ENCODE data around the gene FAM163B. TPM values are rescaled to one million over a fixed set of nuclear protein-coding genes. Genes with fewer than 3 reads are reported as not detected.

The FAM163B gene
- polyA plus RNA-seq (2012; ENCODE audit: insufficient read depth, insufficient read length), result not detected

DNA sequence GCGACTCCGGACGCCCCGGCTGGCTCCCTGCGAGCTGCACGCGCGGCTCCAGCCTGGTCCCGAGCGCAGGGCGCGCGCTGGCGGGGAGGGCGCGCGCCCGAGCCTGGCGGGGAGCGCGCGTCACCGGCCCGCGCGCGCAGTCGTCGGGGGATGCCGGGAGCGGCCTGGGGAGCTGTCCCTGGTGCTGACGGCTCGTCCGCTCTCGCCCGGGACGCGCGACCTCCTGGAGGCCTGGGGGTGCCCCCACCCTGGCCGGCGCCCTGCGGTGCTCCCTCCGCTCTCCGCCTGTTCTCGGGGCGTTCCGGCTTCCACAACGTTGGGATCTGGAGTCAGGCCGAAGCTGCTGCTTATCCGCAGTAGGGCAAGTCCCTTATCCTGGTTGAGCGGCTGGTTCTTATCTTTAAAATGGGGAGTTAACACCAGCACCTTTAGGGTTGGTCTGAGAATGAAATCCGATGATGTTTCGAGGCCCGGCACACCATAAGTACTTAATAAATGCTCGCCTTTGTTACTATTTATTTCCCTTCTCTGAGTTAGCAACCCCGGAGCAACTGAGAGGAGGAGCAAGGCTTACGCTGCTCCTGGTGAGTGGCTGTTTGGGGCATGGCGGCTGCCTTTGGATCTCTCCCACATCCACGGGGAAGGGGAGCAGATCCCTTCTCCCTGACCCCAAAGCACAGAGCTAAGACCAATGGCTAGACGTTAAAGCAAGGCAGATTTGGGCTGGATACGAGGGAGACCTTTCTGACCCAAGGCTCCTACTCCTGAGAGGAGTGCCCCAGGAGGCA, at the start of gene FAM163B:
Gene FAM163B (minus strand): TSS at position 79 of the 788 bp plus-strand sequence. CDS start 29,166 bp downstream, outside the sequence.
- H3K4me3 ChIP-seq (ENCODE audit: low read length), result no peak within 1 kb of the TSS
- DNase-seq (ENCODE audit: low read depth, low spot score), result no peak

DNA sequence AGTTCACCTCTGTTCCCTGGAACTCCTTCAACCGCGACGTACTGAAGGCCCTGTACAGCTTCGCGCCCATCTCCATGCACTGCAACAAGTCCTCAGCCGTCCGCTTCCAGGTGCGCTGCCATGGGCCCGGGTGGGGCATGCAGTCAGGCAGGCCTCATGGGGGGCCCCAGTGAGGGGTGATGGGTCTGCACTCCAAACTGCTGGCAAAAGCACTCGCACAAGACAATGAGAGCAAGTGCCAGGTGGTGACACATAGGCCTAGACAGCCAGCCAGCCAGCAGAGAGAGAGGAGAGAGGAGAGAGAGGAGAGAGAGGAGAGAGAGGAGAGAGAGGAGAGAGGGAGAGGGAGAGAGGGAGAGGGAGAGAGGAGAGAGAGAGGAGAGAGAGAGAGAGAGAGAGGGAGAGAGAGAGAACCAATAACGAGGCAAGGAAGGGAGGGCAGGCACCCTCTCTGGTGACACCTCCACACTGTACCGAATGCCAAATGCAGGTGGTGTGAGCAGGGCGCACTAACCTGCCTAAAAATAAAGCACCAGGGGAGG, 48.0 kb upstream of the FAM163B start:
- no peak for DNase-seq (ENCODE audit: low read depth, low spot score)
- no peak overlapping the region for H3K4me3 ChIP-seq (ENCODE audit: low read length)

DNA sequence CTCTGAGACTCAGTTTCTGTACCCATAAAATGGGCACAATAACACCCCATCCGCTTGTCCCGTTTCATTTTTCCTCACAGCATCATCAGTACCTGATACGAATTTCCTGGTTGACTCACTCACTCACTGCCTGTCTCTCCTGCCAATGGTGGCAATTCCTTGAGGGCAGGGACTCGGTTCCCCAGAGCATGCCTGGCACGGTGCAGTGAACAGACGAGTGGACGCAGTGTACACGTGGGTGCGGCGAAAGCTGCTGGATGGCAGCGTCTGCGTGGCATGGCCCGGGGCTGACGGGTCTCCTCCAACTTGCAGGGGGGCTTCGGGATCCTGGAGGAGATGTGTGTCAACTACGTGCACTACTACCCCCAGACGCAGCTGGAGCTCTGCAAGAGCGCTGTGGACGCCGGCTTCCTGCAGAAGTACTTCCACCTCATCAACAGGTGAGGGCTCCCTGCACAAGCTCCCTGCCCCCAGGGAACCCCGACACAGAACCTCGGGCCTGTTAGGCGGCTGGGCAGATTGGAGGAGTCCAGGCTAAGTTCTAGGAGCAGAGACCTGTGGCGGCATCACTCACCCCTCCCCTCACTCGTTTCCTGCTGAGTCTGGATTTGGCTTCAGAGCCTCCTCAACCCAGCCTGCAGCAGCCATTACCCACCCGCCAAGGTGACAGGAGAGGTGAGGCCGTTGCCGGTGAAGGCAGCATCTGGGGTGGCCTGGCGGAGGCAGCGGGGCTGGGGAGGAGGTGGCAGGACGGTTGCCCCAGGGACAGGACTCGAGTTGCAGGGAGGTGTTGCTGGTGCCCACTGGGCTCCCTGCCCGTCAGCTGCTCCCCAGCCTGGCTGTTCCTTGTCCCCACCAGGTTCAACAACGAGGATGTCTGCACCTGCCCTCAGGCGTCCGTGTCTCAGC, 47.3 kb upstream of the FAM163B start:
- H3K4me3 ChIP-seq (ENCODE audit: low read length), result no peak overlapping the region
- DNase-seq (ENCODE audit: low read depth, low spot score), result peak; percentile 24

DNA sequence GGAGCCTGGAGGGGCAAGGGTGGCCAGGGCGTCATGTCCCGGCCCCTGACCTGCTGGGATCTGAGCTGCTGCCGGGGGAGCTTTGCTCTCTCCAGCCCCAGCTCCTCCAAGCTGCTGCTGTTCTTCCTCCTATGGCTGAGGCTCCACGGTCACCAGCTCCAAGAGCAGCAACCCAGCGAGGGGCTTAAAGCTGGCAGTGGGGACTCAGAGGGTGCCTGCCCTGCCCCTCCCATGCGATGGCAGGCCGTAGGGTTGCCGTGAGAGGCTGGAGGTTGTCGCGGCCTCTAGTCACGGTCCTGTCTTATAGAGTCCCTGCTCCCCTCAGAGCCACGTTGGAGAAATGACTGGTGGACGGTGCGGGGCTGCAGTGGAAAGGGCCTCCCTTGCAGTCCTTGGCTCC, 46.5 kb upstream of the FAM163B start:
- H3K4me3 ChIP-seq (ENCODE audit: low read length), result no peak overlapping the region
- DNase-seq (ENCODE audit: low read depth, low spot score), result no peak

DNA sequence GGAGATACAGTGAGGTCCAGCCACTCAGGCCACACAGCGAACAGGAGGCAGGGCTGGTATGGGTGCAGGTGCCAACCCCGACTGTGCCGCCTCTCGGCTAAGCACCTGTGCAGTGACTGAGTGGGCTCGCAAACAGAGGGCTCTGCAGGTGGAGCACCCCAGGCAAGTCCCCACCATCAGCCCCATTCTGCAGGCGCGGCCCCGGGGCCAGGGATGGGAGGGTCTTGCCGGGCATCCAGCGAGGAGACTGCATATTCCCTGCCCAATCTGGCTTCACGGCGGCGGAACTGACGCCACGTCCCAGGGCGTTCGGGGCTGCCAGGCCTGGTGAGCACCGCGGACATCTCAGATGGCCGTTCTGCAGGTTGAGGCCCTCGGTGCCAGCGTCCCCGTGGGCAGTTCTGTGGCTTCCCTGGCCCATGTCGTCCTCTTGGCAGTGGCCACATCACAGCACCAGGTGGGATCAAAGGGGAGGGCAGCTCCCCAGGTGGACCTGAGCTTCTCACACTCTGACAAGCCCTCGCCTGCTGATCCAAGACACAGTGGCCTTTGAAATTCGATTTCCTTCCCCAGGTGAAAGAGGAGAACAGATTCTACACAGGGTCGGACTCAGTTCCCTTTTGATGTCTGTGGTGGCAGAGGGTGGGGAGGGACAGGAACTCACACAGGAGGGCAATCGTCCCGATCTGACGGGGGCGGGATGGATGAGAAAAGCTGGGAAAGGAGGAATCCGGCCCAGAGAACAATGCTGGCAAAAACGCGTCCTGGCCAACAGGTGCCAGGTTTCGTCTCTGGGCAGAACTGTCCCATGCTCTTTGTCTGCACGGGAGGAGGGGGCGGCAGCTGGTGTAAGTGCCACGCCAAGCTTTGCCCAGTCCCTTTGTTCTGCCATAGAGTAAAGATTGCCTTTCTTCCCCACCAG, 45.8 kb upstream of the FAM163B start:
- no peak for DNase-seq (ENCODE audit: low read depth, low spot score)

DNA sequence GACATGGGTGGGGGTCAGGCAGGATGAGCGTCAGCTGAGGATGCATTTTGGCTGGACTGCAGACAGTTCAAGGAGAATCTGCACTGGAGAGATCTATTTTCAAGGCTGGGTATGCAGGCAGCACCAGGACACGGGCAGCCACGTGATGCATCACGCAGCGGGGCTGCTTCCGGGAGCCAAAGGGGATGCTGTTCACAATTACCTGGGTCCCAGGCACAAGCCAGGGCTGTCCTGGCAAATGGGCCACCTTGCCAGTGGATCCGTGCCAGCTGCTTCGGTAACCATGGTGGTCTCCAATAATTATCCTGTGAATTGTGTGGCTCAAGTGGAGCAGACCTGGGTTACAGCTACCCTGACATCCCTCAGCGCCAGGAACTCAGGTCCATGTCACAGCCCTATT, 44.4 kb upstream of the FAM163B start:
- H3K4me3 ChIP-seq (ENCODE audit: low read length), result no peak overlapping the region
- no peak for DNase-seq (ENCODE audit: low read depth, low spot score)

More for the DNA sequence above, 45.8 kb upstream of the FAM163B start:
- no peak overlapping the region for H3K4me3 ChIP-seq (ENCODE audit: low read length)

DNA sequence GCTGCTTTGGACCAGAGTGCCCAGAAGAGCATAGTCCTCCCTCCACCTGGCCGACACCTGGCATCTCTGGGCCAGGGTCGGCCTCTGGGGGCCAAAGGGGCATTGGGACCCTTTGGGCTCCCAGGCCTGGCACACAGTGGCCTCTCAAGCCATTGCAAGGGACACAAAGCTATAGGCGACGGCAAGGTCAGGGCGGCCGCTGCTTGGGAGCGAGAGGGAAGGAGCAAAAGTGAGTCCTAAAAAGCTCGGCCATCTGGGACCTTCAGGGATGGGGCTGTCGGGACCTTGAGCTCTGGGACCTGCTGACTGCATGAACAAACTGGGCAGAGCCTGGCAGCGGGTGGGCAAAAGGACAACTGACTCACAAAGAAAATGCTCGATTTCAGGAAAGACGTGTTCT, 40.8 kb upstream of the FAM163B start:
- no peak overlapping the region for H3K4me3 ChIP-seq (ENCODE audit: low read length)
- DNase-seq (ENCODE audit: low read depth, low spot score), result no peak

DNA sequence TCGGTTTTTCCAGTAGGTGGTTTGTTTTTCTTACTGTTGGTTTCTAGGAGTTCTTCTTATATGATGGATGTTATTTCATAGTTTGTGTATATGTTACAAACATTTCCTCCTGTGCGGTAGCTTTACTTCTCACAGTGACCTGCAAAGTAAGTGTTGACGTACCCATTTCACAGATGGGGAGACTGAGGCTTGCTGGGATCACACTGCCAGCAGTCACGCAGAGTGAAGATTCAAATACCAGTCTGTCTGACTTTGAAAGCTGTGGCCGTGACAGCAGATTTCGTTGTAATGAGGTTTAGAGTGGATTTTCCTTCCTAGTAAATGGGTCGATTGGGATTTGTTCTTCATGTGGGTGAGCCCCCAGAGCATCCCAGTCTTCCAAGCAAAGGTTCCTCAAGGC, 40.0 kb upstream of the FAM163B start:
- no peak overlapping the region for H3K4me3 ChIP-seq (ENCODE audit: low read length)
- DNase-seq (ENCODE audit: low read depth, low spot score), result no peak

DNA sequence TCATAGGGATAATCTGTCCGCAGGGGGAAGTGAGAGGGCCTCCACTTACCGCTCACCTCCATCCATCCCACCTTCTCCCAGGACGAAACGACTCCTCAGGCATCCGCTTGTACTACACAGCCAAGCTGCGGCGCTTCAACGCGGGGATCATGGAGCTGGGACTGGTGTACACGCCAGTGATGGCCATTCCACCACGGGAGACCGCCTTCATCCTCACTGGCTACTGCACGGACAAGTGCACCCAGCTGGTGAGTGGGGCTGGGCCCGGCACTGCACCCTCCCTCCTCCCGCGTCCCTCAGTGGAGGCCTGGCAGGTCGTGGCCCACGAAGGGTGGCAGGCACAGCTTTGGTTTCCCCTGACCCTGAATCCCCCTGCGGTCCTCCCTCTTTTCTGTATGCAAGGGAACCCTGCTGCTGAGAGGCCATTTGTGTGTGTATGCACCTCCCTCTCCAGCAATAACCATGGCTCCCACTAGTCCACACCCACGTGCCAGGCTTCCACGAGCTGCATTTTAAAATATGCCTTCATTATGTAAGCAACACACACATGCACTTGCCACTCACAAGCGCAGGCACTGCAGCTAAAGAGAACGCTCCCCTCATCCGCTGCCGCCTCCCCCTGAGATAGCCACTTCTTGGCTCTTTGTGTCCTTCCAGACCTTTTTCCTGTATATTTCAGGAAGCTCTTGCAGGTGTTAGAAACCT, 38.7 kb upstream of the FAM163B start:
- no peak overlapping the region for H3K4me3 ChIP-seq (ENCODE audit: low read length)
- DNase-seq (ENCODE audit: low read depth, low spot score), result no peak

DNA sequence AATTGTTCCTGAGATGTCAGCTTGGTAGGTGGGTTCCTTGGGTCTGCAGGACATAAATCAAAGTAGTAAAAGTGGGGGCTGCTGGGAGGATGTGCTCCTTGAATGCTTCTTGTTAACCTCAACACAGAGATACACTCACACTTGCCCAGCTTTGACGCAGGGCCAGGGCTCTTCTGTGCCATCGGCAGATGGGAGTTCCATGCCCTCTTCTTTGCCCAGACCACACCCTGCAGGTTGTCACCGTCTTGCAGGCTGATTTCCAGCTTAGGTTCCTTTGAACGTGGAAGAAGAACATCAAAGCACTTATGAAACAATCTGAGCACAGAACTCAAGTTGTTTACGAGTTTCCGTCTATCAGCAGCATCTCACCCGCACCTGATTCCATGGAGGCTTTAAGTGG, 38.0 kb upstream of the FAM163B start:
- H3K4me3 ChIP-seq (ENCODE audit: low read length), result no peak overlapping the region
- no peak for DNase-seq (ENCODE audit: low read depth, low spot score)

DNA sequence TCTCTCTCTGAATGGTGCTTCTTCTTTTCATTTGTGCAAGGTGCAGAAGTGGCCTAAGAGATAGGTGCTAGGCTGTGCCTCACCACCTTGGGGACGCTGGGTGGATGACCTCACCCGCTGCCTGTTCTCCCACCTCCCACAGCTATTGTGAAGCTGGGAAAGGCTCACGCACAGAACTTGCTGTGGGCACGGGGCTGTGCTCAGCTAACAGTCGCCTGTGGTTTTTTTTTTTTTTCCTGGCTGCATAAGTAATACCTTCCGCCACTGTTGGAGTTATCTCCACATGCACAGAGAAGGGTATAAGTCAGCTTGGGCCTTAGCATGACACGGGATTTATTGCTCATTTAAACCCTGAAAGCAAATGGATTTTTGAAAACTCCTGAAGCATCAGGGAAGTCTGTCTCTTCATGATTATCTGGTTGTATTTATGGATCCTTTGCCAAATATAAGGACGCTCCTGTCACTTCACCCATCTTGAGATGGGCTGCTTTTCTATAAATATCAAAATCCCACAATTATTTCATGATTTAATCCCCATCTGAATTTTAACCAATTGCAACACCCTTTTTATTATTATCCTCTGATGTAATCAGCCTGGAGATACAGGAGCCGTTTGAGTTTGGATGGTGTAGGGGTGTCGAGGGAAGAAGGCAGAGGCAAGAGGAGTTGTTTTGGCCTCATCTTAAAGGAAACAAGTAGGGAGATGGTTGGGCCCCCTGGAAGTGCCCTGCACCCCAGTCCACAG, 36.0 kb upstream of the FAM163B start:
- peak; percentile 25 for DNase-seq (ENCODE audit: low read depth, low spot score)

DNA sequence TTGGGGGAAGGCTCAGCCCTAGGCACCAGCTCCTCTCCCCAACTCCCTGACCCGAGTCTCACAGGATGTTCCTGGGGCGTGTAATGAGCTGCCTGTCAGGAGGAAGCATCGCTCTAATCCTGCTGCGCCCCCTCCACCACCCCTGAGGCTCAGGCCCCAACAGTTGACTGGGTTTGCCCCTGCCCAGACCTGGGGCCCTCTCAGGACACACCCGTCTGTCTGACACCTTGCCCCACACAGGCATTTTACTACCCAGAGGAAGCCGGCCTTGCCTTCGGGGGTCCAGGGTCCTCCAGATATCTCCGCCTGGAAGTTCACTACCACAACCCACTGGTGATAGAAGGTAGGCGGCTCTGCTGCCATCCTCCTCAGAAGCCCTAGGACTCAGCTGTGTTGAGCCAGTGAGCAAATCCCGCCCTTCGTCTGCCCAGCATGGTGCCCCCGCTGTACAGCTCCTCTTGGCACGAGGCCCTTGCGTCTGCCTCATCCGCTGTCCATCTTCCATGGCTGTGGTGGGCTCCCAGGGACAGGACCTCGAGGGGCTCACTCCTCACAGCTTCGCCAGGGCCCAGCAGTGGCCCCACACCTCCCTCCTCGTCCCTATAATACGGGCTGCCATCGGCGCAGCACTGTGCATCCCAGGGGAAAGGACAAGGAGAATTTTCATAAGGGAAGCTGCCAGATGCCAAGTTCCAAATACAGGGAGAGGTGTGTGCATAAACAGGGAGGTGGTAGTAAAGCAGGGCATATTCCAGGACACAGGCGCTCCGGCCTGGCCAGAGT, 35.0 kb upstream of the FAM163B start:
- no peak for DNase-seq (ENCODE audit: low read depth, low spot score)
- no peak overlapping the region for H3K4me3 ChIP-seq (ENCODE audit: low read length)

More for the DNA sequence above, 36.0 kb upstream of the FAM163B start:
- no peak overlapping the region for H3K4me3 ChIP-seq (ENCODE audit: low read length)

DNA sequence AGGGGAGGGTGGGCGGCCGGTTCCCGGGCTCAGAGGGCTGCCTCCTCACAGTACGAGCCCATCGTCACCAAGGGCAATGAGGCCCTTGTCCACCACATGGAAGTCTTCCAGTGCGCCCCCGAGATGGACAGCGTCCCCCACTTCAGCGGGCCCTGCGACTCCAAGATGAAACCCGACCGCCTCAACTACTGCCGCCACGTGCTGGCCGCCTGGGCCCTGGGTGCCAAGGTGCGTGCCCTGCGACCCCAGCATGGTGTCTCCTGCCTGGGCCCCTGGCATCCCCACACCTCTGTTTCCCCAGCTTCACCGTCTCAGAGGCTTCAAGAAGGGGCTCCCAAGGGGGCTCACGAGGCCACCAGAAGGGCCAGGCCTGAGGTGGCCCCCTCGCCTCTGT, 34.2 kb upstream of the FAM163B start:
- H3K4me3 ChIP-seq (ENCODE audit: low read length), result no peak overlapping the region
- no peak for DNase-seq (ENCODE audit: low read depth, low spot score)

DNA sequence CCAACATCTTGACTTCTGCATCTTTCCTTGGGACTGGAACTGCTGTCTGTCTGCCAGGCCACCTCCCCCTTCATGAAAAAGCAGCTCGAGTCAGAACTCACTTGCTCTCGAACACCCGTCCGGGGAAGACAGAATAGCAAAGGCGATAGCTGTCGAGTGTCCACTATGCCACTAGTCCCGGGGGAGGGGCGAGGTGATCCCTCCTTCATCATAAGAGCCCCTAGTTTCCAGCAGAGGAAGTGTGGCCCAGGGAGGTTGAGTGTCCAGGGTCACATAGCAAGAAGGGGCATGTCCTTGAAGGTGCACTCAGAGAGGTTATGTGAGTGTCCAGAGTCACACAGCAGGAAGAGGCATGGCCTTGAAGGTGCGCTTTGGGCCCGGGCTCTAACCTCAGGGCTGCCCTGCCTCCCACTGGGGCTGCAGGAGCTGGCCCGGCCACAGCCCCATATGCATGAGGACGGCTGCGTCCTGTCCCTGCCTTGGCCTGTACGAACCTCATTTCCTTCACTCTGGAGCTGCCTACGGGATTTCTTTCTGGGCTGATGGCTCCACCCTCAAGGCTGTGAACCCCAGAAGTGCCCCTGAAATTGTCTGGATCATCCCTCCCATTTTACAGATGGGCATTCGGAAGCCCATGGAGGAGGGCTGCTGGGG, 33.6 kb upstream of the FAM163B start:
- H3K4me3 ChIP-seq (ENCODE audit: low read length), result no peak overlapping the region
- no peak for DNase-seq (ENCODE audit: low read depth, low spot score)

DNA sequence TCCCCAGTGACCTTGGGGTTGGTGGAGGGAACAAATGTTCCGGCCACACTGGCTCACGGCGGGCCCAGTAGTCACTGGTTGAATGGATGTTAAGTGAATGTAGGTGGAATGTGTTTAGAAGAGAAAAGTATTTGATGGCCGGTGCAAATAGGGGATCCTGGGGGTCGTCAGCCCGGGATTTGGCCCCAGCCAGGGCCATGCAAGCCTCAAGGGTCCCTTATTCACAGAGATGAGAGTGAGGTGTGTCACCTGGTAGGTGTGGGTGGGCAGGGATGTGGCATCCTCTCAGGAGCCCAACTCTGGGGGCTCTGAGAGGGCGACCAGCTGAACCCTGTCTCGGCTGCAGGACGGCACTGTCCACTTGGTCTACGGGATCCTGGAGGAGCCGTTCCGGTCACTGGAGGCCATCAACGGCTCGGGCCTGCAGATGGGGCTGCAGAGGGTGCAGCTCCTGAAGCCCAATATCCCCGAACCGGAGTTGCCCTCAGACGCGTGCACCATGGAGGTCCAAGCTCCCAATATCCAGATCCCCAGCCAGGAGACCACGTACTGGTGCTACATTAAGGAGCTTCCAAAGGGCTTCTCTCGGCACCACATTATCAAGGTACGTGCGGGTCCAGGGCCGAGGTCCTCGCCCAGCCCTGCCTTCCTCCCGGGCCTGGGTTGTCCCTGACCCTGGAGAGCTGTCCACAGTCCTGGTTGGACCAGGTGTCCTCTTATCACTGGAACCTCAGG, 32.8 kb upstream of the FAM163B start:
- no peak overlapping the region for H3K4me3 ChIP-seq (ENCODE audit: low read length)
- DNase-seq (ENCODE audit: low read depth, low spot score), result no peak

DNA sequence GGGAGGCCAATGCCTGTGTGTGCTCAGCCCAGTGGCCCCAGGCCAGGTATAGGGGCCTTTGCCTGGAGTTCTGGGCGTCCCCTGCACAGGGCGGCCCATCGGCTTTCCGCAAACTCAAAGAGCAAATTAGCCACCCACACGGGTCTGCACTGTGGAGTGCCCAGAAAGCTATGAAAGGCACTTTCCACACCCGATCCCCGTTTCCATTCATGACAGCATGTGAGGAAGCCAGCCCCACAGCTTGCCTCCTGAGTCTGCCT, 32.1 kb upstream of the FAM163B start:
- no peak overlapping the region for H3K4me3 ChIP-seq (ENCODE audit: low read length)

More for the DNA sequence above, 32.1 kb upstream of the FAM163B start:
- no peak for DNase-seq (ENCODE audit: low read depth, low spot score)

Measured in Jurkat, Clone E6-1 (cell line).